Measurements from ENCODE around the gene EMID1. TPM values are rescaled to one million over a fixed set of nuclear protein-coding genes. Genes with fewer than 3 reads are reported as not detected.
A peak's percentile ranks its signal among the peaks of the same experiment; 100 is the strongest.

The EMID1 gene
- total RNA-seq, 1 donor from 2014 or later, result 6.7 TPM

GRCh38 chr22:29205252-29205593 lies 473 bp upstream of the EMID1 start:
- Histone ChIP-seq H3K9ac (no peak overlapping the region), H3K4me3 (peak overlapping the region; percentile 89), H3K4me1 (peaks cover 37% of the 10 kb centered on the region), H2AFZ (replicated peaks) (no peak overlapping the region), H3K4me2 (peak overlapping the region; percentile 70), H3F3A (ENCODE audit: low read depth) (peaks cover 54% of the 10 kb centered on the region), H3K27me3 (peaks cover 10% of the 10 kb centered on the region), H3K36me3 (no peaks in the 10 kb centered on the region), H3K27ac (no peak overlapping the region), H4K20me1 (ENCODE audit: low read depth) (peaks cover 16% of the 10 kb centered on the region), H3K9me3 (ENCODE audit: low read depth) (no peaks in the 10 kb centered on the region), H3K79me2 (ENCODE audit: low read depth) (no peaks in the 10 kb centered on the region)
- no peak for DNase-seq (ENCODE audit: low spot score)
- peaks cover 77% of the 10 kb centered on the region for H3K4me1 Mint-ChIP-seq
- peaks cover 14% of the 10 kb centered on the region for H3K27me3 Mint-ChIP-seq (ENCODE audit: insufficient read depth, low read depth)
- no peaks in the 10 kb centered on the region for H3K36me3 Mint-ChIP-seq
- TF ChIP-seq CTCF (IDR thresholded peaks at IDR 0.05) (no peak), EZH2 (IDR thresholded peaks at IDR 0.05) (no peak), EZH2phosphoT487 (IDR thresholded peaks at IDR 0.05) (no peak)
- H3K4me3 Mint-ChIP-seq, result peak overlapping the region; percentile 78
- H3K9me3 Mint-ChIP-seq, result no peaks in the 10 kb centered on the region
- peak overlapping the region; percentile 89 for H3K27ac Mint-ChIP-seq

- Histone ChIP-seq H3K4me1 (peaks cover 37% of the 10 kb centered on the region), H3F3A (ENCODE audit: low read depth) (peaks cover 54% of the 10 kb centered on the region), H2AFZ (replicated peaks) (peak overlapping the region; percentile 98), H4K20me1 (ENCODE audit: low read depth) (peaks cover 16% of the 10 kb centered on the region), H3K27ac (no peak overlapping the region), H3K4me2 (peak overlapping the region; percentile 99), H3K79me2 (ENCODE audit: low read depth) (no peaks in the 10 kb centered on the region), H3K4me3 (peak overlapping the region; percentile 89), H3K9ac (no peak overlapping the region), H3K27me3 (peaks cover 10% of the 10 kb centered on the region), H3K9me3 (ENCODE audit: low read depth) (no peaks in the 10 kb centered on the region), H3K36me3 (no peaks in the 10 kb centered on the region)
- no peaks in the 10 kb centered on the region for H3K36me3 Mint-ChIP-seq
- H3K27ac Mint-ChIP-seq, result peak overlapping the region; percentile 96
- peak; percentile 86 for DNase-seq (ENCODE audit: low spot score)
- H3K27me3 Mint-ChIP-seq (ENCODE audit: insufficient read depth, low read depth), result peaks cover 14% of the 10 kb centered on the region
- H3K9me3 Mint-ChIP-seq, result no peaks in the 10 kb centered on the region
- peak; percentile 24 for TF ChIP-seq EZH2phosphoT487 (IDR thresholded peaks at IDR 0.05)
- TF ChIP-seq CTCF (IDR thresholded peaks at IDR 0.05), result no peak
- H3K4me1 Mint-ChIP-seq, result peaks cover 84% of the 10 kb centered on the region
- peak overlapping the region; percentile 94 for H3K4me3 Mint-ChIP-seq
Observed at GRCh38 chr22:29206372-29207242, 911 bp downstream of the EMID1 start.

GRCh38 chr22:29207243-29207550 lies 1.5 kb downstream of the EMID1 start:
- H3K9me3 ChIP-seq (ENCODE audit: low read depth), result no peaks in the 10 kb centered on the region
- DNase-seq (ENCODE audit: low spot score), result no peak
- TF ChIP-seq CTCF (IDR thresholded peaks at IDR 0.05) (no peak), EZH2 (IDR thresholded peaks at IDR 0.05) (no peak), EZH2phosphoT487 (IDR thresholded peaks at IDR 0.05) (no peak)
- peak overlapping the region; percentile 96 for H3K27ac Mint-ChIP-seq
- peaks cover 37% of the 10 kb centered on the region for H3K4me1 ChIP-seq
- H3K9ac ChIP-seq, result no peak overlapping the region
- H3K36me3 ChIP-seq, result no peaks in the 10 kb centered on the region
- peak overlapping the region; percentile 94 for H3K4me3 Mint-ChIP-seq
- no peaks in the 10 kb centered on the region for H3K9me3 Mint-ChIP-seq
- H3K4me1 Mint-ChIP-seq, result peaks cover 81% of the 10 kb centered on the region
- H3K27ac ChIP-seq, result no peak overlapping the region
- H4K20me1 ChIP-seq (ENCODE audit: low read depth), result peaks cover 16% of the 10 kb centered on the region
- H3K4me3 ChIP-seq, result peak overlapping the region; percentile 89
- peaks cover 51% of the 10 kb centered on the region for H3F3A ChIP-seq (ENCODE audit: low read depth)
- no peaks in the 10 kb centered on the region for H3K36me3 Mint-ChIP-seq
- H3K27me3 Mint-ChIP-seq (ENCODE audit: insufficient read depth, low read depth), result peaks cover 14% of the 10 kb centered on the region
- H2AFZ ChIP-seq (replicated peaks), result no peak overlapping the region
- peaks cover 10% of the 10 kb centered on the region for H3K27me3 ChIP-seq
- H3K4me2 ChIP-seq, result peak overlapping the region; percentile 99
- H3K79me2 ChIP-seq (ENCODE audit: low read depth), result no peaks in the 10 kb centered on the region

Measured in neural progenitor cell (in vitro differentiated cells).